Transverse colon (tissue), 4 donors: Measurements from ENCODE around the gene ZFC3H1. TPM values are rescaled to one million over a fixed set of nuclear protein-coding genes. Genes with fewer than 3 reads are reported as not detected.
"Not testable (repeated sequence)": the region's sequence is repeated elsewhere in the genome, so short reads cannot be mapped to it uniquely, and the experiment has no call there.

Source experiments
- DNase-seq: peaks from one replicate; pipeline ENCODE4 v3.0.0-alpha.2; 2019
- H3K27ac ChIP-seq, 4 donors: fragments of 200-600 bp; sonication (generic); 2 replicates each; pipeline ENCODE4 v1.5.1; 2016 to 2018; ENCODE audit warnings: inconsistent platforms in 4 of 4
- H3K27me3 ChIP-seq: fragments of 200-600 bp; sonication (generic); 2 replicates; pipeline ENCODE4 v1.5.1; 2017; ENCODE audit warnings: inconsistent platforms
- H3K36me3 ChIP-seq, 4 donors: fragments of 200-600 bp; sonication (generic); 2 replicates each; pipeline ENCODE4 v1.5.1; 2017 to 2019; ENCODE audit warnings: inconsistent platforms in 4 of 4
- H3K4me1 ChIP-seq, 4 donors: fragments of 200-600 bp; sonication (generic); 2 replicates each; pipeline ENCODE4 v1.5.1; 2017 to 2020; ENCODE audit warnings: inconsistent platforms in 4 of 4
- H3K4me3 ChIP-seq, 4 donors: fragments of 200-600 bp; sonication (generic); 1 replicate in 1 of 4; 2 replicates in 3 of 4; pipeline versions ENCODE4 v1.5.1 to v1.6.1; 2017 to 2019; ENCODE audit warnings: inconsistent platforms in 4 of 4
- H3K9me3 ChIP-seq, 2 donors: fragments of 200-600 bp; sonication (generic); 2 replicates each; pipeline ENCODE4 v1.5.1; 2017 to 2019; ENCODE audit warnings: inconsistent platforms in 2 of 2
- EP300 ChIP-seq: sonication (generic); formaldehyde crosslinking; IDR thresholded peaks from one replicate; pipeline ENCODE4 v1.6.1; 2017; ENCODE audit warnings: antibody characterized with exemption, low read depth
- POLR2A ChIP-seq: fragments of 450-650 bp; IDR thresholded peaks from one replicate; pipeline ENCODE4 v1.6.1; 2016; ENCODE audit warnings: antibody characterized with exemption, mild to moderate bottlenecking, moderate library complexity
- POLR2AphosphoS5 ChIP-seq, 3 donors: sonication (generic); formaldehyde crosslinking; IDR thresholded peaks; one replicate each; pipeline ENCODE4 v1.6.1; 2016; ENCODE audit warnings: antibody characterized with exemption in 3 of 3
- WGBS, 2 donors: methylation state at CpG; one replicate each; pipeline ENCODE4 v1.1.5; 2018; ENCODE audit warnings: low coverage in 1 of 2; 5-methylcytosine and 5-hydroxymethylcytosine counted together
- in situ Hi-C, 4 donors: fragments of 200-750 bp; cut with MboI; loops; one replicate each; pipeline versions ENCODE4 v1.15.0 to v1.15.1; 2017; ENCODE audit warnings: low sequenced_read_pairs in 3 of 4, low pct_ligation_motif_present in 1 of 4, low pct_unique_long_range_greater_than_20kb in 1 of 4
- intact Hi-C: fragments of 100-400 bp; cut with DNase I; formaldehyde crosslinking; loops from one replicate; pipeline ENCODE4 v1.15.1; 2023; ENCODE audit warnings: low total_unique reads
- total RNA-seq, 4 donors: library from RNA; depleted of rRNA; stranded (reverse); fragments of >200 nt; gene quantifications; one replicate each; pipeline ENCODE4 v1.1.0, GENCODE V29; 2016
- TF ChIP-seq, protein P1 (sequence below), 5 experiments: fragments of 200-600 bp in 3 of 5; fragments of 450-650 bp in 2 of 5; sonication (generic) in 3 of 5; IDR thresholded peaks; 1 replicate in 2 of 5; 2 replicates in 3 of 5; pipeline ENCODE4 v1.5.1; 2016 to 2017; ENCODE audit warnings: antibody characterized with exemption in 5 of 5, inconsistent platforms in 3 of 5, mild to moderate bottlenecking in 2 of 5, moderate library complexity in 1 of 5

Gene ZFC3H1
- total RNA-seq, 4 donors from 2014 or later, result 61.9 to 141 (median 91.6) TPM

DNA sequence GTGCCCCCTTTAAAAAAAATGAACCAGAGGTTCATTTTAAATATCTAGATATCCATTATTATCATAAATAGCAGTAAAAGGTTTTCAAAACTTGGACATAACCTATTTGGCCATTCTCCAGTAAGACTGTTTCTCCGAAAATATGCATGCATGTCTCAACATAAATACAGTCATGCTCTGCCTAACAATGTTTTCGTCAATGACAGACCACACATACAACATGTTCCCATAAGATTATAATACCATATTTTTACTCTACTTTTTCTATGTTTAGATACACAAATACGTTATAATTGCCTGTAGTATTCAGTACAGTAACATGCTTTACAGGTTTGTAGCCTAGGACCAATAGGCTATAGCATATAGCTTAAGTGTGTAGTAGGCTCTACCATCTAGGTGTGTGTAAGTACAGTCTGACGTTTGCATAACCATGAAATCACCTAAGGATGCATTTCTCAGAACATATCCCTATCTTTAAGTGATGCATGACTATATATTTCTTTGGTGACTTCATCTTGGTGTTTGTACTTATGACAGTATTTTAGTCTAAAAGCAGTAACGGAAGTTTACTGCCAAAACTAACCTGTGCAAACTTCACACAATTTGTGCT is 25.4 kb upstream of the ZFC3H1 start:
- intact Hi-C loops, result no loop called here
- Histone ChIP-seq H3K4me3 (peak overlapping the region in 1 of 4 donors; percentile 78), H3K9me3 (no peaks in the 10 kb centered on the region), H3K4me1 (peaks cover 0 to 73% (median 27%) of the 10 kb centered on the region in 4 donors), H3K27me3 (no peaks in the 10 kb centered on the region), H3K27ac (peak overlapping the region; percentile 94 to 98 (median 96)), H3K36me3 (no peaks in the 10 kb centered on the region)
- TF ChIP-seq EP300, result no peak
- TF ChIP-seq POLR2AphosphoS5 (IDR thresholded peaks at IDR 0.05), result peak in 1 of 3 donors; percentile 12
- TF ChIP-seq, protein P1, sequence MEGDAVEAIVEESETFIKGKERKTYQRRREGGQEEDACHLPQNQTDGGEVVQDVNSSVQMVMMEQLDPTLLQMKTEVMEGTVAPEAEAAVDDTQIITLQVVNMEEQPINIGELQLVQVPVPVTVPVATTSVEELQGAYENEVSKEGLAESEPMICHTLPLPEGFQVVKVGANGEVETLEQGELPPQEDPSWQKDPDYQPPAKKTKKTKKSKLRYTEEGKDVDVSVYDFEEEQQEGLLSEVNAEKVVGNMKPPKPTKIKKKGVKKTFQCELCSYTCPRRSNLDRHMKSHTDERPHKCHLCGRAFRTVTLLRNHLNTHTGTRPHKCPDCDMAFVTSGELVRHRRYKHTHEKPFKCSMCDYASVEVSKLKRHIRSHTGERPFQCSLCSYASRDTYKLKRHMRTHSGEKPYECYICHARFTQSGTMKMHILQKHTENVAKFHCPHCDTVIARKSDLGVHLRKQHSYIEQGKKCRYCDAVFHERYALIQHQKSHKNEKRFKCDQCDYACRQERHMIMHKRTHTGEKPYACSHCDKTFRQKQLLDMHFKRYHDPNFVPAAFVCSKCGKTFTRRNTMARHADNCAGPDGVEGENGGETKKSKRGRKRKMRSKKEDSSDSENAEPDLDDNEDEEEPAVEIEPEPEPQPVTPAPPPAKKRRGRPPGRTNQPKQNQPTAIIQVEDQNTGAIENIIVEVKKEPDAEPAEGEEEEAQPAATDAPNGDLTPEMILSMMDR (IDR thresholded peaks at IDR 0.05), result no peak
- TF ChIP-seq POLR2A, result no peak
- DNase-seq, result no peak
- 44 to 47% methylated on average over 5 of the region's 5 CpGs for WGBS, 2 donors
- in situ Hi-C loops, result no loop called here

DNA sequence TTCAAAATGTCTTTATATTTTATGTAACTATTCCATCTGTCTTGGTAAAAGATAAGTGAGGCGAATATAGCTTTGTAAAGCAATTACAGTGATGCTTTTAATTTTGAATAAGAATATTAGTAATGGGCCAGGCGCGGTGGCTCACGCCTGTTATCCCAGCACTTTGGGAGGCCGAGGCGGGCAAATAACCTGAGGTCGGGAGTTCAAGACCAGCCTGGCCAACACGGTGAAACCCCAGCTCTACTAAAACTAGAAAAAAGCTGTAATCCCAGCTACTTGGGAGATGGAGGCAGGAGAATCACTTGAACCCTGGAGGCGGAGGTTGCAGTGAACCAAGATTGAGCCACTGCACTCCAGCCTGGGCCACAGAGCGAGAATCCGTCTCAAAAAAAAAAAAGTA is 23.5 kb upstream of the ZFC3H1 start:
- H3K36me3 ChIP-seq, H3K27me3 ChIP-seq, in situ Hi-C loops, DNase-seq, H3K9me3 ChIP-seq, intact Hi-C loops: not testable (repeated sequence)
- peak overlapping the region; percentile 94 to 98 (median 96) for H3K27ac ChIP-seq
- 39 to 47% methylated on average over 7 to 11 of the region's 11 CpGs for WGBS, 2 donors
- H3K4me1 ChIP-seq, result peaks cover 0 to 55% (median 19%) of the 10 kb centered on the region in 4 donors
- peak overlapping the region; percentile 62 to 92 (median 76) for H3K4me3 ChIP-seq

DNA sequence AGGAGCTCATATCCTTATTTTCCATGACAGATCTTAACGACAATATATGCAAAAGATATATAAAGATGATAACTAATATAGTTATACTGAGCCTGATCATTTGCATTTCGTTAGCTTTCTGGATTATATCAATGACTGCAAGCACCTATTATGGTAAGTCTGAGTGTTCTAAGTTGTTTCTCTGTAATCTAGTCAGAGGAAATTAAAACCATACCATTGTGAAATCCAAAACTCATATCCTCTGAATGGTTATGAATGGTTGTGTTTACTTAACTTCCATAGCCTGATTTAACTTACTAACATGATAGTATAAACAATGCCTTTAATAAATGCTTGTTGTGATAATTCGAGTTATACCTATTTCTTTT is 23.0 kb upstream of the ZFC3H1 start:
- TF ChIP-seq, protein P1 (IDR thresholded peaks at IDR 0.05), result no peak
- TF ChIP-seq EP300, result no peak
- no peak for TF ChIP-seq POLR2AphosphoS5 (IDR thresholded peaks at IDR 0.05)
- no peak for TF ChIP-seq POLR2A
- in situ Hi-C loops (no loop called here), intact Hi-C loops (no loop called here)
- WGBS, 2 donors, result 4 to 10% methylated on average over 3 of the region's 3 CpGs
- H3K4me3 ChIP-seq, result peak overlapping the region; percentile 62 to 92 (median 76)
- H3K36me3 ChIP-seq, result no peaks in the 10 kb centered on the region
- DNase-seq, result no peak
- peak overlapping the region; percentile 94 to 98 (median 96) for H3K27ac ChIP-seq
- no peaks in the 10 kb centered on the region for H3K9me3 ChIP-seq
- H3K27me3 ChIP-seq, result no peaks in the 10 kb centered on the region
- peaks cover 0 to 51% (median 19%) of the 10 kb centered on the region in 4 donors for H3K4me1 ChIP-seq

DNA sequence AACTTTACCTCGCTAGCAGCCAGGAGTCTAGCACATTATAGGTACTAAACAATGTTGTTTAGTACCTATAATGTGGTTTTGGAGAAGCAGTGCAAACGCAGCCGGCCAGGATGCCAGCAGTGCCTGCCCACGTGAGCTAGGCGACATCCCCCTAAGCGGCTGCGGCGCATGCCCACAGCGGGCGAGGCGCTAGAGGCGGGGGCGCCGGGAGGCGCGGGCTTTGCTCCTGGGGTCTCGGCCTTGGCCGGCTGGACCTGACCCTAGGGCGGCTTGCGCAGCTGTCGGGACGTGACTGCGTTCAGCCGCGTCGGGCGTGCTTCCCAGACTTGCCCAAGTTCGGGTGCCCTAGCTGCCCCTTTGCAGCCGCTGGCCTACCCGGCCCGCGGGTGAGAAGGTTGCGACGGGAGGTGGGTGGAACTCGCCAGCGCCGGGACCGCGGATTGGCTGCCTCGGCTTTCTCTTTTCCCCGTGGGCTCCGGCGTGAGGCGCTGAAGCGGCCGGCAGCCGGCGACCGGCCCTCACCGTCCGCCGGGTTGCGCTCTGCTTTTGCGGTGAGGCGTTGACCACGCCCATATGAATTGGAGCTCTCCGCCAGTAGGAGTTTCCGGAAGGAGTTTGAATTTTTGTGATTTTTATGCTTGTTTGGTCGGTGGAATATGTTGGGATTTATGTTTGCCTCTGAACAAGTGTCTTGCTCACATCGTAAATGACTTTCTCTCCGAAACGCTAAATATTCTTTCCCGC is 22.4 kb upstream of the ZFC3H1 start, which contains the start of gene TMEM19:
Gene TMEM19, plus strand, starts transcription at position 169 of the 744 bp plus-strand sequence. CDS start 599 bp downstream, outside the sequence.
- H3K4me1 ChIP-seq, result peaks cover 0 to 47% (median 19%) of the 10 kb centered on the region in 4 donors
- H3K9me3 ChIP-seq, result no peaks in the 10 kb centered on the region
- peak; percentile 93 for DNase-seq
- peak within 1 kb of the TSS; percentile 94 to 98 (median 96) for H3K27ac ChIP-seq
- H3K4me3 ChIP-seq, result peak within 1 kb of the TSS; percentile 62 to 92 (median 76)
- TF ChIP-seq, protein P1 (IDR thresholded peaks at IDR 0.05), result peak in 3 of 5 experiments; percentile 6 to 30 (median 21)
- TF ChIP-seq EP300, result no peak
- TF ChIP-seq POLR2A, result peak; percentile 78
- TF ChIP-seq POLR2AphosphoS5 (IDR thresholded peaks at IDR 0.05), result peak; percentile 65 to 78 (median 68)
- intact Hi-C loops (no loop called here), in situ Hi-C loops (no loop called here)
- no peaks in the 10 kb centered on the region for H3K27me3 ChIP-seq
- no peaks in the 10 kb centered on the region for H3K36me3 ChIP-seq
- whole genome bisulfite sequencing, 2 donors, result 0 to 1% methylated on average over 7 to 56 of the region's 63 CpGs
